Measurements from ENCODE around the gene PNKP.

The PNKP gene

DNA sequence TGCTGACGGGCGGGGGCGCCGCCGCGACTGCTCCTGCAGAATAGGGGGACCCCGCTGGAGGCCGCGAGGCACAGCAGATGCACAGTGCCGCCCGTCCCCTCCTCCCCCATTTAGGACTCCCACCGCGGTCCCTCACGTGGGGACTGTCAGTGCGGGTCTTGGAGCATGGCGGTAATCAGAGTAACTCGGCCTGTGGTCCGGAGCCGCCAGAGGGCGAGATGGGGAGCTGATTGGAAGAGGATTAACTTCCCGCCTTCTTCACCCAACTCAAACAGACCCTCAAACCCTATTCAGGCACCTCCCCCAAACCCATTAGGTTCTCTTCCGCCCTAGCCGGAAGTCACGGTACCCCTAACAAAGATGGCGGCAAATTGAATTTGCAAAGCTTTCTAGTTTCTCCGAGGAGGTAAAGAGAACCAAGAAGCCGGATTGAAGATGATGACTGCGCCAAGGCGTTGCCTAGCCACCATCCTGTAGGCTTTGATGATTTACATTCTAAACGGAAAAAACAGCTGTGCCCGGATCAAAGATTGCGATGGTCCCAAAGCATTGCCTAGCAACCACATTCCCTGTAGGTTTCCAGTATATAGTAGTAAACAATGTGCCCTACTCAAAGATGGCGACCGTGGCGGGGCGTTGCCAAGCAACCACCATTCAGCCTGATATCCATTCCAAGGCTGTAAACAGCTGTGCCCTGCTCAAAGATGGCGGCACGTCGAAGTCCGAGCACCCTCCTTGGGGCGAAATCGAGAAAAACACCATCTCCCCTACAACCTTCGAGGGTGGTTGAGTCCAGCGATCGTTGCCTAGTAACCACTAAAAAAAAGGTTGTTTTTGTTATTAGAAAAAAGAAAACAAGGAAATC, 54.1 kb downstream of the PNKP start, which contains the start of gene FUZ:
Gene FUZ, minus strand, starts transcription at position 296 of the 865 bp plus-strand sequence. Its CDS starts 186 bp downstream, at position 110.
- DNase-seq = peak; percentile 90

DNA sequence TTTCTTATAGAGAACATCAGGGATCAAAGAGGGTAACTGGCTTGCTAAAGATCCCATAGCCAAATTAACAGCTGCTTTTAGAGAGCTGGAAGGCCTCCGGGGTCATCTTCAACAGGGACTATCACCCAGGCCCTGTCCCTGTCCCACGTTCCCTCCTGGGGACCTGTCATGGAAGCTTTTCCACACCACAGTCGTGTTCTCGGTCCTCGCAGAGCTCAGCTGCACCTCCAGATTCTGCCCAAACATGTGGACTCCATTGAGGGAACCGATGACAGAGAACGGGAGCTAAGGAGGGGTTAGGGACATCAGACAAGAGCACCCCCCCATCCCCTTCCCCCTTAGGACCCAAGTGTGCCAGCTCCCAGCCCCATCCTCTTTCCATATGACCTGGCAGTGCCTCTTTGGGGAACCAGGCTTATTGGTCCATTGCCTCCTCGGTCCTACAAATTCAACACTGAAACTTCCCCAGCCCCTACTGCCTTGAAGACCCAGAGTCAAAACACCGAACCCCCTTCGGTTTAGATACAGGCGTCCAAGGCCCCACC, 54.9 kb downstream of the PNKP start:
- no peak for DNase-seq

- no peak for DNase-seq
Observed at GRCh38 chr19:49811328-49811727, 56.0 kb downstream of the PNKP start.
